Measurements from ENCODE around the gene SEC14L1.

DNA sequence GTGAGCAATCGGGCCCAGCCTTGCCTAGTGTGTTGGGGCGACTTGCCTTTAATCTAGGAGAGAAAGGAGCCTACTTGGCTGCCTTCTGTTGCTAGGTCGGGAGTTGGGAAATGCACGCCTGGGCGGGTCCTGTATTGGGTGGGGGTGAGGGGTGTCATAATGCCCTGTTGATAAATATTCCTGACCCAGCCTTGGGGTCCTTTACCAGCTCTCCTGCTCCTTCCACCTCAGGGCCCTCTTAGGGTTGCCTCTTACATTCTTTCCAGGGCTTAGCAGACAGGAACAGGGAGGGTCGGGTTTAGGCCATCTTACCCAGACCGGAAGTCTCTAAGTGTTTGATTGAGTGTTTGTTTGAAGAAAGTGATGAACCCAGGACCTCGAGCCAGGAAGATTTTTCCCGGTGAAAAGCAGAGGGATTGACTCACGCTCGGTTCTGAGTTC is 112.9 kb downstream of the SEC14L1 start:
- TF ChIP-seq, protein P1, sequence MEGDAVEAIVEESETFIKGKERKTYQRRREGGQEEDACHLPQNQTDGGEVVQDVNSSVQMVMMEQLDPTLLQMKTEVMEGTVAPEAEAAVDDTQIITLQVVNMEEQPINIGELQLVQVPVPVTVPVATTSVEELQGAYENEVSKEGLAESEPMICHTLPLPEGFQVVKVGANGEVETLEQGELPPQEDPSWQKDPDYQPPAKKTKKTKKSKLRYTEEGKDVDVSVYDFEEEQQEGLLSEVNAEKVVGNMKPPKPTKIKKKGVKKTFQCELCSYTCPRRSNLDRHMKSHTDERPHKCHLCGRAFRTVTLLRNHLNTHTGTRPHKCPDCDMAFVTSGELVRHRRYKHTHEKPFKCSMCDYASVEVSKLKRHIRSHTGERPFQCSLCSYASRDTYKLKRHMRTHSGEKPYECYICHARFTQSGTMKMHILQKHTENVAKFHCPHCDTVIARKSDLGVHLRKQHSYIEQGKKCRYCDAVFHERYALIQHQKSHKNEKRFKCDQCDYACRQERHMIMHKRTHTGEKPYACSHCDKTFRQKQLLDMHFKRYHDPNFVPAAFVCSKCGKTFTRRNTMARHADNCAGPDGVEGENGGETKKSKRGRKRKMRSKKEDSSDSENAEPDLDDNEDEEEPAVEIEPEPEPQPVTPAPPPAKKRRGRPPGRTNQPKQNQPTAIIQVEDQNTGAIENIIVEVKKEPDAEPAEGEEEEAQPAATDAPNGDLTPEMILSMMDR (IDR thresholded peaks at IDR 0.05): no peak
- TF ChIP-seq ETV6 (CRISPR knock-in tag; IDR thresholded peaks at IDR 0.05): no peak
- no peak for TF ChIP-seq ATF3 (CRISPR knock-in tag; conservative IDR thresholded peaks at IDR 0.05)
- no peak for TF ChIP-seq ZNF423 (CRISPR knock-in tag; IDR thresholded peaks at IDR 0.05)
- TF ChIP-seq TP53 (CRISPR knock-in tag; IDR thresholded peaks at IDR 0.05): no peak
- no peak for TF ChIP-seq ESRRA (CRISPR knock-in tag; IDR thresholded peaks at IDR 0.05; ENCODE audit: borderline replicate concordance)
- TF ChIP-seq, protein P2, sequence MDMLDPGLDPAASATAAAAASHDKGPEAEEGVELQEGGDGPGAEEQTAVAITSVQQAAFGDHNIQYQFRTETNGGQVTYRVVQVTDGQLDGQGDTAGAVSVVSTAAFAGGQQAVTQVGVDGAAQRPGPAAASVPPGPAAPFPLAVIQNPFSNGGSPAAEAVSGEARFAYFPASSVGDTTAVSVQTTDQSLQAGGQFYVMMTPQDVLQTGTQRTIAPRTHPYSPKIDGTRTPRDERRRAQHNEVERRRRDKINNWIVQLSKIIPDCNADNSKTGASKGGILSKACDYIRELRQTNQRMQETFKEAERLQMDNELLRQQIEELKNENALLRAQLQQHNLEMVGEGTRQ (CRISPR knock-in tag; IDR thresholded peaks at IDR 0.05): no peak

Data from WTC11 (cell line).